IPS-11a (cell line): ENCODE results near the gene DYRK2.

ENCODE experiments used
- H3K4me3 ChIP-seq: one replicate; pipeline ENCODE4 v1.5.1; 2013; ENCODE audit warnings: low read depth, low read length, control low read depth

DYRK2 gene

DNA sequence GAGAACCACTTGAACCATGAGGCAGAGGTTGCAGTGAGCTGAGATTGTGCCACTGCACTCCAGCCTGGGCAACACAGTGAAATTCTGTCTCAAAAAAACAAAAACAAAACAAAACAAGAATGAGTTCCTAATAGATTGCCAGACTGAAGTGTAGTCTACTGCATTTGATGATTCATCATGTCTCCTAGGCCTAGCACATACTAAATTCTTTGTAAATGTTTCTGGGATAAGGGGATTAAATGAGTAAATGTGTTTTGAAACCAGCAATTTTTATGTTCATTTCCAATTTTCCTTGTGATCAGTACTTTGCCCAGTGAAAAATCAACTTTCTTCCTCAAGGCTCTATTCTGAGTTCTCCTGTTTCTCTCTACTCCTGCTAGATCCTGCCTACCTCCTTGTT is 2.9 kb upstream of the DYRK2 start:
- no peak overlapping the region for H3K4me3 ChIP-seq

DNA sequence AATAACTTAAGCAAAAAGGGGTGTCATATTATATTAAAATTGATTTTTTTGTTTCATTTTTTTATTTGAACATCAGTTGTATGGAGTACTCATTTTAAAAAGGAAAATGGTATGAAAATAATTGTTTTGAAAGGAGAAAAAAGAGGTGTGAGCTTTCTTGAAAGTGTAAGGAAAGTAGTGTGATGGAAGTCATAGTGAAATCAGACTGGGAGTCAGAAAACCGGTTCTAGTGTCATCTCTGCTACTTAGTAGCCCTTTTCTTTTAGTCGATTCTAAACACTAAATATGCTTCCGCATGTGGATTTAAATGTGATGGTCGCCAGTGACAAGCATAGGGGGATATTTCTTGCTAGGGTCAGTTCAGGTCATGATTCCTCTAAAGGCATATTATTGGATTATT is 1.8 kb upstream of the DYRK2 start:
- H3K4me3 ChIP-seq = no peak overlapping the region

DNA sequence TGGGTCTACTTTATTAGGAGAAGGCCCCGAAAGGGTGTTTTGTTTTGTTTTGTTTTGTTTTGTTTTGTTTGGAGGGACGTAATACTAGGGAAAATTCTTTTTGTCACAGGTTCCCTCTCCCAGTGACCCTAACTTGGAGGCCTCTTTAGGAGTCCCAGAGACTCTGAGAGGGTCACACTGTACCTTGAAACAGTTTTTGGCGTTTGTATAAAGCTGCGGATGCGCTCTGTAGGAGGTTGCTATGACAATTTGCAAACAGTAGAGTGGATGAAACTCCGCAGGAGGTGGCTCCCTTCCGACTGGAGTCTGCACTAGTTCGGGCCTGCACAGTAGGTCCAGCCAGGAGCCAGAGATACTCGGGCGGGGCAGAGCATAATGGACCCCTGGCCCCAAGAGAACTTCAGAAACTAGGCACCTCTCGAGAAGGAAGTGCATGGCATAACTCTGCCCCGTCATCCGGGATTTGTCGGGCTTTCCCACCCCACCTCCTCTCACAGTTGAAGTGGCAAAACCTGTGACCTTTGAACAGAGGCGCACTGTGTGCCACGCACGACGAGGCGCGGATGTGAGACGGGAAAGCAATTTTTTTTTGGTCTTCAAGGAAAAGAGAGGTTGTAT is 1.3 kb upstream of the DYRK2 start:
- peak overlapping the region; percentile 73 for H3K4me3 ChIP-seq

DNA sequence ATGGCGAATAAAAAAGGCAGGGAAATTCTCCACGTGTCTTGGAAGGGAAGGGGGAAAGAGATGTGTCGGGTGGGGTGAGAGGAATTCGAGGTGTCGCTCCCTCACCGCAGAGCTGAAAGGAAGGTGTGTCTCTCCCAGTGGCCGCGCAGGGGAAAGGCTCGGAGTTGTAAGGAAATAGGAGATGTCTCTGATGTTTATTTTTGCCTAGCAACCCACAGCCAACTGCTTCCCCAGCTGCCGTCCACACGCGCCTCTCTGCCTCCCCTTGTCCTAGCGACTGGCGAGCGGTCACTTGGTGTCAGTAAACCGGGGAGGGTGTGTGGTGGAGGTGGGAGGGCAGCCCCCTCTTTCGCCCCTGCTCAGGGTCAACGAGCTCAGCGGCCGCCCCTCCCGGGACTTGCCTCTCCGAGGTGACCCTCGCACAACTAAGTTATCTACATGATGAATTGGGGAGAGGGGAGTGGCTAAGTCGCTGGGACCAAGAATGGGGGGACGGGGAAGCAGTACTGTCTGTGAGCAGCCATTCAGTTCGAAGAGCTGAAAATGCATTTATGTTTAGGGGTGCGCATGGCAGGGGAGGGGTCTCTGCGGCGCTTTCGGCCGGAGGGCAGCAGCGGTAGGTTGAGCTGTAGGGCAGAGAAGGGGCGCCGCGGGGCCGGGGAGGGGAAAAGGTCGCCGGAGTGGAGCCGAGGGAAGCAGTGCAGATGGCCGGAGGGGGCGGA is 585 bp upstream of the DYRK2 start:
- peak overlapping the region; percentile 73 for H3K4me3 ChIP-seq

DNA sequence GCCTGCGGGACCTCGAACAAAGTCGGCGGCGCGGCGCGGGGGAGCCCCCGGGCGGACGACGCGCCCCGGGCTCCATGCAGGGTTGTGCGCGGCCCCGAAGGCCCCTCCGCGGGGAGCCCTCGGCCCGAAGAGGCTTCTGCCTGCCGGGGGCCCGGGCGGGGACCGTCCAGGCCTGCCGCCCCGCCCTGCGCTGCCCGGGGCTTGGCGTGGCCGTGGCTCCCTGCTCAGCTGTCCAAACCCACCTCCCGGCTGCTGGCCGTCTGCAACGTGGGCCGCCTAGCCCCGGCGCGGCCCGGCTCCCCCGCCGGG is 670 bp downstream of the DYRK2 start:
- H3K4me3 ChIP-seq = peak overlapping the region; percentile 75

DNA sequence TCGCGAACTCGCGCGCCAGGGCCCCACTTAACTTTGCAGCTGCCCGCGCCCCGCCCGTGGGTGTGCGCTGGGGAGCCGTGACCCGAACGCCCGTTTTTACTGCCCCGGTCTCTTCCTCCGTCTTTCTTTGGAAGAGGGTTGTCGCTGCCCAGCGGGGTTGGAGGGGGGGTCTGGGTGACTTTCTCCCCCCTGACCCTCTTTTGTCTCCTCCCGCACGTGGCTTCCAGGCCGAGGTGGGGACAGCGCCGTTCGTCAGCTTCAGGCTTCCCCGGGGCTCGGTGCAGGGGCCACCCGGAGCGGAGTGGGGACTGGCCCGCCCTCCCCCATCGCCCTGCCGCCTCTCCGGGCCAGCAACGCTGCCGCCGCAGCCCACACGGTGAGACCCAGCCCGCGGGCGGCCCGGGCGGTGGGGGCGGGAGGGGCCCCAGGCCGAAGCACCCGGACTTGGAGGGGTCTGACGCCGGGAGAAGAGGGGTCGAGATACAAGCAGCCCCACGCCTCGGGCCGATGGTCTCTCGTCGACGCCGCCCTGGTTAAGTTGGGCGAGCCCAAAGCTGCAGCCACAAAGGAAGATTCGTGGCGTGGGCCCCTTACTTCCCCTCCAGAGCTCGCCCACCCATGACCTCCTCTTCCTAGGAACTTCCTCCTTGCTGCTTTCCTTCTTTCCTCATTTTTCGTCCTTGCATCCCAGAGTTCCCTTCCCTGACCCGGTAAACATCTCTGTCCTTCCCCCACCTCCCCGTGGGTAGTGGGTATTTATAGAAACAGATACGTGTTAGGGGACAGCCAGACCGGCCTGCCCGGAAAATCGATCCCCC is 1.2 kb downstream of the DYRK2 start:
- peak overlapping the region; percentile 75 for H3K4me3 ChIP-seq

DNA sequence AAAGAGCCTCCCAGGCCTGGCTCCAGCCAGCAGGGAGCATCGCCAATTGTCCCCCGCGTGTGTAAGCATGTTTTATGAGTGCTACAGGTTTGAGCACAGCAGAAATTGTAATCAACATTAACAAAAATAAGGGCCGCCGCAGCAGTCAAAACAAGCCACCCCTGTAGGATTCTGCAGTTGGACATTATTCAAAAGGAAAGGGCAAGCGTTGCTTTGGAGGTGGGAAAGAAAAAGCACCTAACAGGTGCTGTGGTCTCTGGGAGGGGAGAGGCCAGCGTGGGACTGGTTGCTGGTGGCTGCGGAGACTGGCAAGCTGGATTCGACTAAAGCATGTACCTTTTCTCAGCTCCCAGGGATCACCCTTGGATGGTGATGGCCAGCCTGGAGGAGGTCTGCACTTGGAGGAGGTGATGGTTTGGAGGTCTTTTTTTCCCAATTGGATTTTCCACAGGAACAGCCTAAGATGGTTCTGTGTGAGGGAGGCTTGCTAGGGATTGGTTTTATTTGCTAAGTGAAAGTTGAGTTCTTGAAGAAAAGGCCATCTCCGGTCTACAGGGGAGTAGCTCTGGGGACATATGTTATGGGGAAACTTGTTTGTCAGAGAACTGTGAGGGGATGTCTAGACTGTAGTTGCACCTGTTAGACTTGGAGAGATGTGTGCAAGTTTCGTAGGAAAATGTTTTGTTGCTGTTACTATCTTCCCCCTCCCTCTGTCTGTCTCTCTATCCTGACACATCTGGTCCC is 2.0 kb downstream of the DYRK2 start:
- peak overlapping the region; percentile 75 for H3K4me3 ChIP-seq

DNA sequence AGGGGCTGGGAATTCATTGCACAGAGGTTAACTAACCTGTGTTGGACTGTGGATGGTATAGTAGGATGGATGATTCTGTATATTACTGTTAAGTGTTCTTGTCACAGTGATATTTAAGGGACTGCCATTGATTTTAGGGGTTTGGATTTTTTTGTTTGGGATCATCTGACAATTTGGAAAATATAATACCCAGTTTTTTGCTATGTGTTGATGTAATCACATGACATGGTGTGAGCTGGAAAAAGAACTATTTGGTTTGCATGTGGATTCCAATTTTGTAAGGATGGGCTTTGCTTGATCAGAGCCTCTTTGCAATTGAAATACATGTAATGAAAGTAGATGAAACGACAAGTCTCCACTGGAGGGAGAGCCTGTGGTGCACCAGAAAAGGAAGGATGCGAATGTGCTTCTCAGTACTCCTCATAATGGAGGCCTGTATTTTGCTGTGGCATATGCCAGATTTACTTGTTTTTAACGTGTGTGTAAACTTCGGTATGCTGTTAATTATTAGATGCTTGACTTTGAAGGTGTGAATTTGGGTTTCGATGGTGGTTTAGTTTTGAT is 2.7 kb downstream of the DYRK2 start:
- H3K4me3 ChIP-seq = peak overlapping the region; percentile 75

DNA sequence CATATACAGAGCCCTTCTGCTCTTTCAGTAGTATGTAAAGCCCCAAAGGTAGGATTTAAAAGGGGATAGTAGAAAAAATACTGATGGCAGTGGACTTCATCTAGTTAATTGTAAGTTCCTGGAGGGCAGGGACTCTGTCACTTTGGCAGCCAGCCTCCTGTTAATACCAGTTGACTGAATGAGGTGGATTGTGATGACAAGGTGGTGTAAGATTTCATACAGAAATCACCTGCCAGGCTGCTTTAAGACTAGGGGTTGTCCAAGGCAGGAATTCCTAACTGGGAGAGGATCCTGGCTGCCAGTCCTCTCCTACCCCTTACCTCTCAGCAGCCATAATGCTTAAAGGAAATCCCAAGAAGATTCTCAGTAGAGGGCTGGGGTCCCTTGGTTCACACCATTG is 7.3 kb downstream of the DYRK2 start:
- no peak overlapping the region for H3K4me3 ChIP-seq

DNA sequence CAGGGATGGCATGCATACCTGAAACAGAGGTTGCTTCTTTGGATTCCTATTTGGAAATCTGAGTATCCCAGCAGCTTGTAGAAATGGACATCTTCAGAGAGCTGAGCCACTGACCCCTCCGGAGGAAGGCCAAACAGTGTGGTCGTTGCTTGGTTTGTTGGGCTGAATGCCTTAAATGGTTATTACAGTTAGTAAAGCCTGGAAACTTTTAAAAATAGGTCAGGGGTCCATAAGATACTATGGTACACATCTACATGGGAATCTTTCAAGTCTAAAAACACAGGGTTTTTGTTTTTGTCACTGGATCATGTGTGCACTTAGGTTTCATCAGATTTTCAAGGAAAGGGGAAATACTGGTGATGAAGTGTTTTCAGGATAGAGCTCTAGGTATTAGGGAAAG is 7.7 kb downstream of the DYRK2 start:
- no peak overlapping the region for H3K4me3 ChIP-seq

DNA sequence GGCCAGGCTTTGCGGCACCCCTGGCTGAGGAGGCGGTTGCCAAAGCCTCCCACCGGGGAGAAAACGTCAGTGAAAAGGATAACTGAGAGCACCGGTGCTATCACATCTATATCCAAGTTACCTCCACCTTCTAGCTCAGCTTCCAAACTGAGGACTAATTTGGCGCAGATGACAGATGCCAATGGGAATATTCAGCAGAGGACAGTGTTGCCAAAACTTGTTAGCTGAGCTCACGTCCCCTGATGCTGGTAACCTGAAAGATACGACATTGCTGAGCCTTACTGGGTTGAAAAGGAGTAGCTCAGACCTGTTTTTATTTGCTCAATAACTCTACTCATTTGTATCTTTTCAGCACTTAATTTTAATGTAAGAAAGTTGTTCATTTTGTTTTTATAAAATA is 9.9 kb downstream of the DYRK2 start:
- H3K4me3 ChIP-seq = no peak overlapping the region

DNA sequence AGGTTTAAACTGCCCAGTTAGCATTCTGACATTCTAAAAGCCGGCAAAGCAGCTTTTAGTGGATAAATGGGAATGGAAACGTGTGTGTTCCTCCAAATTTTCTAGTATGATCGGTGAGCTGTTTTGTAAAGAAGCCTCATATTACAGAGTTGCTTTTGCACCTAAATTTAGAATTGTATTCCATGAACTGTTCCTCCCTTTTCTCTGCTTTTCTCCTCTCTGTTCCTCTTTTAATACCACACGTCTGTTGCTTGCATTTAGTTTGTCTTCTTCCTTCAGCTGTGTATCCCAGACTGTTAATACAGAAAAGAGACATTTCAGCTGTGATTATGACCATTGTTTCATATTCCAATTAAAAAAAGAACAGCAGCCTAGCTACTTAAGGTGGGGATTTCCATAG is 10.7 kb downstream of the DYRK2 start:
- no peak overlapping the region for H3K4me3 ChIP-seq

DNA sequence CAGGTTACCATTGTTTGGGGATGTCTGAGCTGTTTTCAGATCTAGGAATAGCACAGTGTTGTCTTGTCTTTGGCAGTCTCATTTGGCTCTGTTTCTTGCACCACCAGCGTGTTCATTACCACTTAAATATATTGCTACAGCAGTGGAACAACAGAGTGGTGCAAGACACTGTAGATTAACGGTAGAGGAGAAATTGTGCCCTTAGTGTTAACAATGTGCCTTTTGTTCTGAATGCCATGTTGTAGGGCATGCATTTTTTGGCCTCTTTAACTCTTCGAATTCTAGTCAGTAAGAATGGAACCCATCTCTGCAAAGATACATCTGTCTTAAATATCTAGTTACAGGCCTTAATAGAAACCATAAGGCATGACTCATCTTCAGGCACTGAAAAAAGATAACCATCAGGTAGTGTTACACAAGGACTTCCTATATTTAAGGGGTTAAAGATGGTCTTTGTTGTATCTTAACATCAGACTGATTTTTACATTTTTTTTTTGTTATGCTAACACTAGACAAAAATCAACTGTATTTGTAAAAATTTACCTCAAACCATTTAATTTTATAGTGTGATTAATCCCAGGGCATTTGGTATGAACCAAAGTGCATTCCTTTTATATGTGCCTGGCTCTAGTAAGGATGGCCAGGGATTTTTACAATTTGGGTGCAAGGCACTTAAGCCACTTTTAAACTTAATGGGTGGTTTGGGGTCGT is 12.9 kb downstream of the DYRK2 start:
- no peak overlapping the region for H3K4me3 ChIP-seq

DNA sequence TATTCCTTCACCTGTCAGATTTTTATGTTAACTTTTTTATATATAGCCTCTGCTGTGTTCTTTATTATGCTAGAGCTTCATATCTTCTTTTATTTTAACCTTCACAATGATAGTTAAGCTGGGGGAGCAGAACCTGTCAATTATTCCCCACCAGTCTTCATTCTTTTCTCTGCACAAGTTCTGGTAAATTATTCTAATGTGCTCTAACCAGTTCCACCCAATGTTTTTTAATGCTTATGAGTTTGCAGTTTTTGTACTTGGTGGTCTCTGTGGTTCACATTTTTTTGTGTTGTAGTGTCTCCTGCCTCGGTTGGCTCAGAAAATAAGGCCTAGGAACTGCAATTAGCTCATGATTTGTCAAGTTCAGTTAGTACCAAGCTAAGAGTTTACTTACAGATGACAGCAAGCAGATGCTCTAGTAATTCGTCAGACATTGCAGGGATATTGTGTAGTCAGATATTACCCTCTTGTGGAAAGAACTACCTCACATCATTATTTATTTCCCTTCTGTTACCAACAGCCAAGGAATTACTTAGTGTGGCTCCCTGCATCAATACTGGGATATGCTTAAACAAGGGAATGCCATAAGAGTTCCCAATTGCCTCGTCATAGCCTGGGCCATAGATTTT is 14.5 kb downstream of the DYRK2 start:
- no peak overlapping the region for H3K4me3 ChIP-seq

DNA sequence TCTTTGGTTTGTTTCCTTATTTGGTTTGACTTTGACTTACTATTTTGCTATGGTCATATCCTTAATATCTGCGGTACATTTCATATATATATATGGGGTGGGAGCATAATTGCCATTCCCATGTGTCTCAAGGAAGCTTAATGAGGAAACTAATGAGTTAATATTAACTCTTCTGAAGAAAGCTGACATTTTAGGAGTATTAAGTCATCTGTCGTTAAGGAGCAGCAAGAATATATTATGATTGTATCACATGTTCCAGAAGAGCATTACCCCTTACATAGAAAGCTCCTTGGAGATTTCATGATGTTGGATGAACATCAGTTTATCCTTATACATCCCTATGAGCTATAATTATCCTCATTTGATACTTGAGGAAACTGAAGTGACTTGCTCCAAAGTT is 15.6 kb downstream of the DYRK2 start:
- H3K4me3 ChIP-seq = no peak overlapping the region

DNA sequence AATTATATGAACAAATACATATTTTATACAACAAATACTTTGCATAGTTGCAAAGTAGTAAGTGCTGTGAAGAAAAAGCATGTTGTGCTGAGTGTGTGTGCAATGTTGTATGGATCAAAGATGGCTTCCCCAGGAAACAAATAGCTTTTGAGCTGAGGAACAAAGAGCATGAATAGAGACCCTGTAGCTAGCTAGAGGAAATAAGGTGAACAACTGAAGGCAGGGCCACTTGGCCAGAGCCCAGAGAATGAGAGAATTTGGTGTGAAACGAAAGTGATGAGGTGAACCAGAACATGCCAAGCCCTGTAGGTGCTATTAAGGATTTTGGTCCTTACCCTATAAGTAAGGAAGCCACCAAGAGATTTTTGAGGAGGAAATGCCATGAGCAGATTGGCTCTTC is 17.1 kb downstream of the DYRK2 start:
- H3K4me3 ChIP-seq = no peak overlapping the region

DNA sequence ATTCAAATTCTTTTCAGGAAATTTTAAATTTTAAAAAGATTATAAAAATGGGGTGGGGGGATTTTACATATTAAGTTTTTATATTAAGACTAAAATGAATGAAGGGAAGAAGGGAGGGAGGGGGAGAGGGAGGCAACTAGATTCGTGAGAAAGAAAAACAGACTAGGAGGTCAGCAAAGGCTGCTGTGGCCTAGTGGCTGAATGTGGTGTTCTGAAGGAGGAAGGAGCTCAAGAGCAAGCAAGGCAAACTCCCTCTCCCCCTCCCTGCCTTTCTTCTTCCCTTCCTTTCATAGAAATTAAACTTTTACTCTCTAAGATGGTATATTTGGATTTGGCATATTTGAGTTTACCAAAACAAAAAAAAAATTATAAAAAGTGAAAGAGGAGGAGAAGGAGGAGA is 18.1 kb downstream of the DYRK2 start:
- no peak overlapping the region for H3K4me3 ChIP-seq

DNA sequence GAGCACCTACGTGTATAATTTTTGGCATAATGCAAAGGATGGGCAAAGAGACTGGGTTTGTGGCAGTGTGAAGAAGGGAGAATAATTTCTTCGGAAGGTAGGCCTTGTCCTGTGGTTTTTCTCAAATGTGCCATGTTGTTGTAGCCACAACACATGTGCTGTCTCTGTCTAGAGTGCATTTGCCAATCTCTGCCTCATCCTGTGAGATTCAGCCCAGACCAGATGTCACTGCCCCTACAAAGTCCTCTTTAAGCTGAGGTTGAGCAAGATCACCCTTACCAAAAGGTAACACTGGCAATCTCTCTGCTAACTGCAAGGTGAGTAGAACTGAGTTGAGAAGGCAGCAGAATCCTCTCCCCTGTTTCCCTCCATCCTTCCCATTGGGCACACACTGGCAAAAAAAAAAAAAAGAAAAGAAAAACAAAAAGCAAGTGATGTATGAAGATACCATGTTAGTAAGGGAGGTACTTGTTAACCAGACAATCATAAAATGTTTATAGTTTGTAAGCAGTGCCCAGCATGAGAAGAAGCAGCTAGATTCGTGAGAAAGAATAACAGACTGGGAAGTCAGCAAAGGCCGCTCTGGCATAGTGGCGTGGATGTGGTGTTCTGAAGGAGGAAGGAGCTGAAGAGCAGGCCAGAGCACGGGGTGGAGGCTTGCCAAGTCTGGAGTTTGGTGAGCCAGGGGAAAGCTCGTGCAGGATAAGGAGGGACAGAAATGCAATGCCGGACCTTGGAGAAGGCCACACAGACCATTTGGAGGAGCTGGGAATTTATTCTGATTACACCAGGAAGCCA is 18.9 kb downstream of the DYRK2 start:
- no peak overlapping the region for H3K4me3 ChIP-seq

DNA sequence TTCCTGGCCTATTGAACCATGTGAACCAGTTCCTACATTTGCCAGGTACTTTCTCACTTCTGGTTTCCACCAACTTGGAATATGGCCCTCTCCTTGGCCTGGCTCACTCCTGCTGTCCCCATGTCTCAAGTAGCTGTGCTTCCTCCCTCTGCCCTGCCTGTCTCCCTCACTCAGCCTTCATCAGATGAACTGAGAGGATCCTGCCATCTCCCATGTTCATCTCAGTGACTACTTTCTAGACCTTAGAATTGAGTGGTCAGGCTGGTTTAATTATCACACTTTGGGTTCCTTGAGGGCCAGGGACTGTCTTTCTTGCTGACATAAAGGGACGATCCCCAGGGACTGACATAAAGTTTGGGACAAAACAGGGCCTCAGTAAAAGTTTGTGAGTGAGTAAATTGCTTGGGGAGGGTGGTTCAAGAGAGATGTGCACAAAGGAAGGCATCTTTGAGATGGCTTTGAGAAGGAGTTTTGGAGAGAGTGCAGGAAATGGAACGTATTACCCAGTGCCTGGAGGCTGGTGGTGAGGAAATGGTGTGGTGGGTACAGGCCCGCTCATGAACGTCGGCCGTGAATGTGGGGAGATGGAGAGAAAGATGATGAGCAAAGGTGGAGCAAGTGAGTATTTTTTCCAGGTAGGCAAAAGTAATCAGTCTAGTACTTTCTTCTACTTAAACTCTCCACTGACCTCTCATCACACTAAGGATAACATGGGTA is 20.8 kb downstream of the DYRK2 start:
- H3K4me3 ChIP-seq = no peak overlapping the region
